H1 (cell line): ENCODE measurements around the gene FBH1. TPM values are rescaled to one million over a fixed set of nuclear protein-coding genes. Genes with fewer than 3 reads are reported as not detected.

Experiments
- CTCF ChIA-PET: fragments of 300-600 bp; sonication (Branson Sonifier 250); formaldehyde crosslinking; loops from one replicate; lab custom pipeline; 2021; ENCODE audit not compliant: partially characterized antibody; lab: Charles Lee
- POLR2A ChIA-PET: fragments of 300-600 bp; sonication (Branson Sonifier 250); formaldehyde crosslinking; loops from one replicate; lab custom pipeline; 2021; ENCODE audit warnings: inconsistent platforms; ENCODE audit not compliant: partially characterized antibody; lab: Charles Lee
- DNase-seq, 2 experiments: peaks; one replicate each; pipeline versions ENCODE4 v3.0.0 to v3.0.0-alpha.2; 2010 to 2022; ENCODE audit warnings: low spot score in 2 of 2, low read depth in 1 of 2, mixed read lengths in 1 of 2
- FAIRE-seq: peaks from 2 replicates; lab custom pipeline; 2011; peaks lifted over from hg19 to GRCh38; lab: Jason Lieb, UNC
- H2AFZ ChIP-seq: 2 replicates; pipeline ENCODE4 v1.8.1; 2012; ENCODE audit warnings: low read length, inconsistent platforms
- H2AK5ac ChIP-seq: 2 replicates; pipeline ENCODE4 v1.6.1; 2013; ENCODE audit warnings: low read depth, low read length
- H2BK120ac ChIP-seq: replicated peaks from 2 replicates; pipeline ENCODE3; 2013; ENCODE audit warnings: low read depth, low read length, inconsistent platforms
- H2BK12ac ChIP-seq: 2 replicates; pipeline ENCODE4 v1.6.1; 2013; ENCODE audit warnings: low read depth, low read length
- H2BK15ac ChIP-seq: 2 replicates; pipeline ENCODE4 v1.6.1; 2013; ENCODE audit warnings: low read length
- H2BK20ac ChIP-seq: 2 replicates; pipeline ENCODE4 v1.6.1; 2013; ENCODE audit warnings: low read length
- H2BK5ac ChIP-seq: 2 replicates; pipeline ENCODE4 v1.6.1; 2013; ENCODE audit warnings: low read depth, low read length
- H3K14ac ChIP-seq: 2 replicates; pipeline ENCODE4 v1.6.1; 2013; ENCODE audit warnings: inconsistent platforms; ENCODE audit not compliant: insufficient read length
- H3K18ac ChIP-seq: 2 replicates; pipeline ENCODE4 v1.6.1; 2013; ENCODE audit warnings: low read length; ENCODE audit errors: extremely low read depth
- H3K23ac ChIP-seq: 2 replicates; pipeline ENCODE4 v1.6.1; 2013; ENCODE audit warnings: inconsistent platforms; ENCODE audit not compliant: insufficient read length
- H3K23me2 ChIP-seq: 2 replicates; pipeline ENCODE4 v1.6.1; 2013; ENCODE audit warnings: low read depth, low read length
- H3K27ac ChIP-seq: 2 replicates; pipeline ENCODE4 v1.6.1; 2011; ENCODE audit warnings: low read depth, low read length, inconsistent platforms
- H3K27me3 ChIP-seq, 4 experiments: replicated peaks in 1 of 4; 1 replicate in 1 of 4; 2 replicates in 3 of 4; pipeline versions ENCODE4 v1.6.1 to v1.8.1; 2011 to 2013; ENCODE audit warnings: low read length in 3 of 4, mild to moderate bottlenecking in 3 of 4, inconsistent platforms in 2 of 4, mixed read lengths in 2 of 4, moderate library complexity in 1 of 4; ENCODE audit not compliant: control insufficient read depth in 3 of 4, insufficient read depth in 3 of 4; ENCODE audit errors: extremely low read depth in 1 of 4
- H3K36me3 ChIP-seq, 4 experiments: 2 replicates each; pipeline versions ENCODE4 v1.6.1 to v1.8.1; 2011 to 2013; ENCODE audit warnings: mild to moderate bottlenecking in 4 of 4, low read length in 3 of 4, moderate library complexity in 2 of 4, control low read depth in 1 of 4, inconsistent platforms in 1 of 4; ENCODE audit not compliant: insufficient read depth in 4 of 4, control insufficient read depth in 2 of 4
- H3K4ac ChIP-seq: replicated peaks from 2 replicates; pipeline ENCODE3; 2013; ENCODE audit warnings: low read length, low read depth, mixed read lengths, inconsistent platforms; ENCODE audit not compliant: insufficient read length
- H3K4me1 ChIP-seq, 4 experiments: replicated peaks in 1 of 4; 1 replicate in 1 of 4; 2 replicates in 3 of 4; pipeline versions ENCODE4 v1.6.1 to v1.8.1; 2011 to 2013; ENCODE audit warnings: low read length in 3 of 4, inconsistent platforms in 2 of 4, mixed read lengths in 1 of 4; ENCODE audit not compliant: insufficient read depth in 4 of 4, control insufficient read depth in 3 of 4
- H3K4me2 ChIP-seq, 2 experiments: 2 replicates each; pipeline versions ENCODE4 v1.6.1 to v1.8.1; 2011 to 2013; ENCODE audit warnings: low read depth in 2 of 2, low read length in 2 of 2, control low read depth in 1 of 2, inconsistent platforms in 1 of 2, mild to moderate bottlenecking in 1 of 2; ENCODE audit not compliant: insufficient read depth in 1 of 2
- H3K4me3 ChIP-seq, 4 experiments: fragments of 200-600, 300-600 bp in 1 of 4; sonication (generic), shearing (Covaris generic), sonication (Bioruptor Twin) in 1 of 4; 2 replicates each; pipeline versions ENCODE4 v1.5.1 to v1.8.1; 2011 to 2016; ENCODE audit warnings: low read length in 4 of 4, low read depth in 3 of 4, control low read depth in 2 of 4, inconsistent platforms in 2 of 4, mild to moderate bottlenecking in 2 of 4, mixed read lengths in 1 of 4, moderate library complexity in 1 of 4; ENCODE audit not compliant: insufficient read depth in 2 of 4; ENCODE audit errors: extremely low read depth in 1 of 4
- H3K56ac ChIP-seq: replicated peaks from 2 replicates; pipeline ENCODE3; 2013; ENCODE audit warnings: low read depth, mild to moderate bottlenecking, mixed read lengths, low read length, inconsistent platforms; ENCODE audit not compliant: insufficient read length
- H3K79me1 ChIP-seq: 2 replicates; pipeline ENCODE4 v1.6.1; 2013; ENCODE audit warnings: low read depth, low read length, control low read depth
- H3K79me2 ChIP-seq, 2 experiments: 2 replicates each; pipeline versions ENCODE4 v1.6.1 to v1.8.1; 2012 to 2013; ENCODE audit warnings: low read length in 2 of 2, mild to moderate bottlenecking in 2 of 2, inconsistent platforms in 1 of 2; ENCODE audit not compliant: insufficient read depth in 2 of 2, control insufficient read depth in 1 of 2
- H3K9ac ChIP-seq, 4 experiments: replicated peaks in 1 of 4; 1 replicate in 1 of 4; 2 replicates in 3 of 4; pipeline versions ENCODE4 v1.6.1 to v1.8.1; 2011 to 2013; ENCODE audit warnings: low read depth in 3 of 4, low read length in 3 of 4, control low read depth in 2 of 4, mild to moderate bottlenecking in 2 of 4, moderate library complexity in 2 of 4, inconsistent platforms in 1 of 4; ENCODE audit errors: extremely low read depth in 1 of 4
- H3K9me3 ChIP-seq, 2 experiments: 2 replicates each; pipeline versions ENCODE4 v1.6.1 to v1.8.1; 2012 to 2013; ENCODE audit warnings: mild to moderate bottlenecking in 2 of 2, moderate library complexity in 2 of 2, control low read depth in 1 of 2, inconsistent platforms in 1 of 2, low read depth in 1 of 2, low read length in 1 of 2, mixed read lengths in 1 of 2; ENCODE audit not compliant: insufficient read depth in 2 of 2
- H4K20me1 ChIP-seq, 2 experiments: replicated peaks in 1 of 2; 2 replicates each; pipeline versions ENCODE3 to v1.8.1; 2011 to 2013; ENCODE audit warnings: inconsistent platforms in 2 of 2, low read length in 2 of 2, mild to moderate bottlenecking in 1 of 2; ENCODE audit not compliant: insufficient read depth in 2 of 2, control insufficient read depth in 1 of 2
- H4K5ac ChIP-seq: 2 replicates; pipeline ENCODE4 v1.6.1; 2013; ENCODE audit warnings: low read length, low read depth, mixed read lengths, inconsistent platforms; ENCODE audit not compliant: insufficient read length
- H4K8ac ChIP-seq: 2 replicates; pipeline ENCODE4 v1.8.0; 2013; ENCODE audit warnings: mild to moderate bottlenecking, moderate library complexity, low read length, inconsistent platforms; ENCODE audit not compliant: insufficient read depth; ENCODE audit errors: extremely low read depth
- H4K91ac ChIP-seq: replicated peaks from 2 replicates; pipeline ENCODE3; 2013; ENCODE audit warnings: low read length, mixed read lengths, inconsistent platforms; ENCODE audit not compliant: insufficient read length
- KDM5A ChIP-seq: fragments of 200-600 bp; IDR thresholded peaks from 2 replicates; pipeline ENCODE4 v1.7.1; 2012; ENCODE audit warnings: mild to moderate bottlenecking, low read length, inconsistent platforms, mixed read lengths
- NRF1 ChIP-seq: IDR thresholded peaks from 2 replicates; pipeline ENCODE4 v1.6.1; 2011; ENCODE audit warnings: mild to moderate bottlenecking, low read depth, low read length, improper control_type of control experiment
- POU5F1 ChIP-seq: IDR thresholded peaks from 2 replicates; pipeline ENCODE4 v1.6.1; 2011; ENCODE audit warnings: low read depth, mild to moderate bottlenecking, low read length, moderate library complexity
- RAD21 ChIP-seq, 2 experiments: IDR thresholded peaks in 1 of 2; conservative IDR thresholded peaks in 1 of 2; 2 replicates each; pipeline ENCODE4 v1.6.1; 2011; ENCODE audit warnings: low read depth in 2 of 2, low read length in 2 of 2, improper control_type of control experiment in 1 of 2, inconsistent platforms in 1 of 2, mild to moderate bottlenecking in 1 of 2, moderate library complexity in 1 of 2
- SAP30 ChIP-seq: fragments of 300-600 bp; sonication (generic); IDR thresholded peaks from 2 replicates; pipeline ENCODE4 v1.7.1; 2012; ENCODE audit warnings: low read length, moderate library complexity, mild to moderate bottlenecking, inconsistent platforms; ENCODE audit not compliant: insufficient read depth, insufficient replicate concordance
- SIX5 ChIP-seq: IDR thresholded peaks from 2 replicates; pipeline ENCODE4 v1.6.1; 2011; ENCODE audit warnings: mild to moderate bottlenecking, low read depth, low read length
- WGBS, 2 experiments: shearing (Covaris generic) in 1 of 2; methylation state at CpG; one replicate each; pipeline versions ENCODE4 v1.1.6 to v1.1.7; 2013 to 2015; ENCODE audit warnings: low lambda C conversion rate in 2 of 2, mixed read lengths in 2 of 2, inconsistent platforms in 1 of 2, low coverage in 1 of 2, missing lambda C conversion rate in 1 of 2; ENCODE audit not compliant: insufficient replicate concordance in 2 of 2, insufficient coverage in 1 of 2, insufficient read length in 1 of 2; ENCODE audit errors: extremely low coverage in 1 of 2, missing lambda C conversion rate in 1 of 2; 5-methylcytosine and 5-hydroxymethylcytosine counted together
- polyA plus RNA-seq, 7 experiments: library from polyadenylated mRNA; depleted of rRNA in 3 of 7; stranded (reverse) in 5 of 7; unstranded in 2 of 7; fragments of >200 nt in 5 of 7; fragments of 200-250 nt in 2 of 7; gene quantifications; 1 replicate in 5 of 7; 2 replicates in 1 of 7; 4 replicates in 1 of 7; pipeline versions ENCODE4 v1.2.1 to v1.2.3, GENCODE V29; 2011 to 2013; ENCODE audit warnings: missing spikeins in 2 of 7, mixed read lengths in 2 of 7
- total RNA-seq: library from RNA; stranded (reverse); fragmentation: NEBNext Ultra II Directional; extraction: Animal tissue kit (Norgen Biotek cat#: 25700); gene quantifications from 2 replicates; pipeline ENCODE4 v1.2.1, GENCODE V29; 2021
- TF ChIP-seq, protein P1 (sequence below), 3 experiments: IDR thresholded peaks; 1 replicate in 2 of 3; 2 replicates in 1 of 3; pipeline versions ENCODE4 v1.5.1 to v1.6.1; 2011; ENCODE audit warnings: low read length in 3 of 3, mild to moderate bottlenecking in 3 of 3, inconsistent platforms in 2 of 3, low read depth in 1 of 3, moderate library complexity in 1 of 3; ENCODE audit not compliant: insufficient read depth in 1 of 3; ENCODE audit errors: control extremely low read depth in 1 of 3
- TF ChIP-seq, protein P2 (sequence below): IDR thresholded peaks from 2 replicates; pipeline ENCODE4 v1.6.1; 2012; ENCODE audit warnings: inconsistent platforms

The FBH1 gene
- total and polyA plus RNA-seq, 2 of the 8 experiments (the other 6 are each of a cell fraction or from before 2014, with no cell fraction given): 31.1 to 51.8 TPM

DNA sequence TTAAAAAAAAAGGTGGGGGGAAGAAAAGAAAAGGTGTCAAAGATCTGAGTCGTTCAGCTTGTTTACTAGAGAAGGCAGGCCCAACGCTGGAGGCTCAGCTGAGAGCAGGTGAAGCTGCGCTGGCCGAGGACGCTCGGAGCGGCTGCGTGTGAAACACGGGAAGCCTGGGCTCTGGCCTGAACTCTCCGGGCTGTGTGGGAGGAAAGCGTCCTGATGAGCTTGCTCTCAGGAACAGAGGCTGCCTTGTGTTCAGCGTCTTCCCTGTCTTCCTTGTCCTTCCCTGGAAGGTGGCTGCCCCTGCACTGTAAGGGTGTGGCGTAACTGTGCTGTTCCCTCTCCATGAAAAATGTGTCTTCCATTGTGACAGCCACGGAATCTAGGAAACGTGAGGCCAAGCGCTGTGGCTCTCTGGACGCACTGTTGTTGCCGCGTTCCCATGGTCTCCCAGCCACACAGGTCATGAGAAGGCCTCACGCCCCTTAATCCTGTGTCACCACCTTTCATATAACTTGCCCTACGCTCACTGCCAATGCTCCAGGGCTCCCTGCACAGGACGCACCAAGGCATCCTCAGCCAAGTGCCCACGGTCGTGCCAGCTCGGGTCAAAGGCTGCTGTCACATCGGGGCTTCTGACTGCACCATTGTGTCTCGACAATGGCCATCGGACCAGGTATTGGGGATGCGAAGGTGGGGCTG is 71.5 kb downstream of the FBH1 start:
- no peak overlapping the region for H2AK5ac ChIP-seq
- 87% methylated on average over 29 of the region's 29 CpGs; no CpG with 5 or more reads in 1 of the 2 experiments for WGBS, 2 experiments
- H3K79me2 ChIP-seq: no peaks in the 10 kb centered on the region
- no peak overlapping the region for H4K91ac ChIP-seq
- POLR2A ChIA-PET: no interaction called here
- no peaks in the 10 kb centered on the region for H3K23me2 ChIP-seq
- peak overlapping the region; percentile 54; the same call in 1 of the 2 replicates for H2BK15ac ChIP-seq
- no peaks in the 10 kb centered on the region for H4K20me1 ChIP-seq
- no peak overlapping the region for H4K5ac ChIP-seq
- no peak overlapping the region for H3K9ac ChIP-seq
- DNase-seq (no peak), FAIRE-seq (no peak)
- no peak overlapping the region for H3K18ac ChIP-seq
- H3K14ac ChIP-seq: no peak overlapping the region
- H3K4me2 ChIP-seq: no peak overlapping the region
- CTCF ChIA-PET: interaction anchor here (0.6 to 2.0 kb wide), 4 partner anchors 10 to 343 kb away, joined by 3 to 7 read pairs (median 3); no protein-coding TSS in a partner anchor
- no peak overlapping the region for H3K4ac ChIP-seq
- no peak overlapping the region for H3K56ac ChIP-seq
- H2AFZ ChIP-seq: no peak overlapping the region
- 0 out of 7 replicates have a peak, but pooled peaks cover 0 to 2% (median 0%) of the 10 kb centered on the region in 4 experiments for H3K27me3 ChIP-seq
- H2BK20ac ChIP-seq: no peak overlapping the region
- H3K4me3 ChIP-seq: no peak overlapping the region
- H3K23ac ChIP-seq: no peak overlapping the region
- no peaks in the 10 kb centered on the region for H3K9me3 ChIP-seq
- no peaks in the 10 kb centered on the region for H3K36me3 ChIP-seq
- no peaks in the 10 kb centered on the region for H3K4me1 ChIP-seq
- 0 out of 2 replicates have a peak overlapping the region, but pooled peaks have one; percentile 29 for H2BK5ac ChIP-seq
- no peaks in the 10 kb centered on the region for H3K79me1 ChIP-seq
- no peak overlapping the region for H2BK120ac ChIP-seq
- H4K8ac ChIP-seq: peak overlapping the region; percentile 80; the same call in 1 of the 2 replicates
- H2BK12ac ChIP-seq: no peak overlapping the region
- H3K27ac ChIP-seq: no peak overlapping the region
- TF ChIP-seq RAD21 (IDR thresholded peaks at IDR 0.05 in 1 of 2, conservative IDR thresholded peaks at IDR 0.05 in 1 of 2; ENCODE audit: low read depth in 2 of 2, low read length in 2 of 2) (no peak), SAP30 (no peak), SIX5 (no peak), KDM5A (no peak), NRF1 (no peak), POU5F1 (no peak)
- TF ChIP-seq, protein P1, sequence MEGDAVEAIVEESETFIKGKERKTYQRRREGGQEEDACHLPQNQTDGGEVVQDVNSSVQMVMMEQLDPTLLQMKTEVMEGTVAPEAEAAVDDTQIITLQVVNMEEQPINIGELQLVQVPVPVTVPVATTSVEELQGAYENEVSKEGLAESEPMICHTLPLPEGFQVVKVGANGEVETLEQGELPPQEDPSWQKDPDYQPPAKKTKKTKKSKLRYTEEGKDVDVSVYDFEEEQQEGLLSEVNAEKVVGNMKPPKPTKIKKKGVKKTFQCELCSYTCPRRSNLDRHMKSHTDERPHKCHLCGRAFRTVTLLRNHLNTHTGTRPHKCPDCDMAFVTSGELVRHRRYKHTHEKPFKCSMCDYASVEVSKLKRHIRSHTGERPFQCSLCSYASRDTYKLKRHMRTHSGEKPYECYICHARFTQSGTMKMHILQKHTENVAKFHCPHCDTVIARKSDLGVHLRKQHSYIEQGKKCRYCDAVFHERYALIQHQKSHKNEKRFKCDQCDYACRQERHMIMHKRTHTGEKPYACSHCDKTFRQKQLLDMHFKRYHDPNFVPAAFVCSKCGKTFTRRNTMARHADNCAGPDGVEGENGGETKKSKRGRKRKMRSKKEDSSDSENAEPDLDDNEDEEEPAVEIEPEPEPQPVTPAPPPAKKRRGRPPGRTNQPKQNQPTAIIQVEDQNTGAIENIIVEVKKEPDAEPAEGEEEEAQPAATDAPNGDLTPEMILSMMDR (IDR thresholded peaks at IDR 0.05; ENCODE audit: control extremely low read depth in 1 of 3, insufficient read depth in 1 of 3, low read depth in 1 of 3, low read length in 3 of 3): no peak
- TF ChIP-seq, protein P2, sequence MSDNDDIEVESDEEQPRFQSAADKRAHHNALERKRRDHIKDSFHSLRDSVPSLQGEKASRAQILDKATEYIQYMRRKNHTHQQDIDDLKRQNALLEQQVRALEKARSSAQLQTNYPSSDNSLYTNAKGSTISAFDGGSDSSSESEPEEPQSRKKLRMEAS: no peak
